GM19452 (cell line): ENCODE data around the gene ADAM10.

Source experiments
- ATAC-seq: cut with Tn5 transposase; IDR thresholded peaks from one replicate; pipeline ENCODE4 v1.9.1; 2021; ENCODE audit not compliant: unreplicated experiment

ADAM10 gene

DNA sequence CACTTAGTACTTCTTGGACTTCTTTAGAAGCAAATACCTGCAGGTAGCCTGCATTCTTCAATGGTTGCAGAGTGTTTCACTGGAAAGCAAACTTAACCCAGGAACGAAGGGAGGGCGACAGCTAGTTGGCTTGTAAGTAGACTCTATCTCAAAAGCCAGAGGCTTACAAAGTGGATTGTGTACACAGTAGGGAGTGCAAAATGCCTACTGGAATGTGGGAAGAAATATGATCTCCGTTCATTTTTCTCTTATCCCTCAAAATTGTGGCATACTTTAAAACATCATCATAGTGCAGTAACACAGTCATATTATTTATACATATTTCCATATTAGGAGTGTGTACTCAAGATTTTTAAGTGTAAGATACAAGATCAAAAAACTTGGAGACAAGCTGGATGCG lies 162.0 kb downstream of the ADAM10 start:
- ATAC-seq: no peak

DNA sequence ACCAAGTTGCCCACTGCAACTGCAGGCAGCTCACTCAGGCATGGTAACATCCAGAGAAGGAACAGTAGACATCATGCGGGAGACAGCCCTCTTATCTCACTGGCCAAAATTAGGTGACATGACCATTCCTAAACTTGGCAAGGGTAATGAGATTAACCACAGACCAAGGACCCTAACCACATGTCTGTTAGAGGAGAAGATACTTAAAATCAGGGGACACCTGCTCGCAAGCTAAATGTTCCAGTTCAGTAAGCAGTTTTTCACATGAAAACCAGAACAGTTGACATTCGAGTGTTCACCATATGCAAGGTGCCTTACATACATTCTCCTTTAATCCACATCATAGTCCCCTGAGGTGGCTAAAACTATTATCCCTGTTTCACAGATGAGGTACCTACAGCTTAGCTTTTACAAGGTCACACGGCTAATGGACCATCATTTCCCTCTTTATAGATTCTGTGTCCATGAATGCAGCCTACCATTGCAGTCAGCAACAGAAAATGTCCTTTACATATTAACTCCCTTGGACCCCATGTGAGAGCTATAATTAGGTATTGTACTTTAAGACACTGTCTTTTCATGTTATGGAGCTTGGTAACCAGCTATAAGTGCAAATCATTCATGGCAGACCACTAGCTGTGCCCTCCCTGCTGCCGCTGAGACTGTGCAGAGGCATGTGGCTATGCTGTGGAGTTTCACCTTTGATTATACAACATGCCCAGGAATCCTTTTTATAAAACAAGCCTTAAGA lies 163.6 kb downstream of the ADAM10 start:
- peak; percentile 63 for ATAC-seq

DNA sequence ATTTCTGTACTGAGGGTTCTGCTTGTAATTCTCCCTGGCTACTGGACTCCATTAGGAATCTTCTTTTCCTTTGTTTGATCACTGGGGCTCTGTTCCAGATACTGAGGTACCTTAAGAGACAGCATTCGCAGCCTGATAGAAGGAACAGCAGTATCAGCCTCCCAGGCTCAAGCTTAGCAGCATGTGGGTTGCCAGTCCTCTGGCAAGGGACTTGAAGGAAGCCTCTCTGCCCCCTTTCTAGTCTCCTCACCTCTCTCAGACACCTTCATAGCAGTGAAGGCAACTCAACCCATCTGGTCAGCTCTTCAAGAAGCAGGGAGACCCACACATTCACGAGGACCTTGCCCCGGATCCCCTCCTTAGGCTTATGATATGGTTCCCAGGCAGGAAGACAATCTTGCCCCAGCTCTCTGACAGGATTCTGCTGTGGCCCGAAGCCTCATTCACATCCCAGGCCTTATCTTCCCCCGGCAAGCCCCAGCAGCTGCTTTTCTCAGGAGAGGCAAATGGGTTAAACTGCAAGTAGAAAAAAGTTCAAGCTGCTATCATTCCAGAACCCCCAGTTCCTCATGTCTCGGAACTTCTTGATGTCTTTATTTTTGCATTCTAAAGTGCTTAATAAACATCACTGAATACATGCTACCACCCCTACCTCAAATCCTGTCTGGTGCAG lies 164.6 kb downstream of the ADAM10 start:
- ATAC-seq: no peak

DNA sequence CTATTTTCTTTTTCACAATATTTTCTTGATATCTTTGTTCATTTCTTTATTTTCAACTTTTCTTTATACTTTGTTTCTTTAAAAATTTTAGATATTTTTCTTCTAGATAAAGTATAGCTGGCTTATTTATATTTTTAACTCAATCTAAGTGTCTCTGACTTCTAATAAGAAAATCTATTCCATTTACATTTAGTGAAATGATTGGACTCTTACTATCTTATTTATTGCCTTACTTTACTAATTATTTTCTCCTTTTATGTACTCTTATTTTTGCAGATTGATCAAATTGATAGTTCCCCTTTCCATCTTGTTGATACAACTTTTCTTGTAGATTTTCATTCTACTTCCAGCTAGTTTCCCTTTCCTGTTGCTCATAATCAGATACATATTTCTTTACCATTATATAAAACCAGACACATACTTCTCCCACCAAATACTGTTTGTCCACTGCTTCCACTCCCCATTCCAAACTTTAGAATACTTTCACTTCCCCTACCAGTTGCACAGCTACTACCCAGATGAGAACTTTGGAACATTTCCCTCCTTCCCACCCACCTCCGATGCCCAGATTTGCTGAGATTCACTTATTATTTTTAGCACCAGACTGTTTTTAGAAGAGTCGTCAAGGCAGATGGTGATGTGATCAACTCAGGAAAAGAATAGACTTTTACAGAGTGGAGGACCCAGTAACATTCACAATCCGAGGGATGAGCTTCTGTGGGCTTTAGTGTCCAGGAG lies 166.2 kb downstream of the ADAM10 start:
- no peak for ATAC-seq

DNA sequence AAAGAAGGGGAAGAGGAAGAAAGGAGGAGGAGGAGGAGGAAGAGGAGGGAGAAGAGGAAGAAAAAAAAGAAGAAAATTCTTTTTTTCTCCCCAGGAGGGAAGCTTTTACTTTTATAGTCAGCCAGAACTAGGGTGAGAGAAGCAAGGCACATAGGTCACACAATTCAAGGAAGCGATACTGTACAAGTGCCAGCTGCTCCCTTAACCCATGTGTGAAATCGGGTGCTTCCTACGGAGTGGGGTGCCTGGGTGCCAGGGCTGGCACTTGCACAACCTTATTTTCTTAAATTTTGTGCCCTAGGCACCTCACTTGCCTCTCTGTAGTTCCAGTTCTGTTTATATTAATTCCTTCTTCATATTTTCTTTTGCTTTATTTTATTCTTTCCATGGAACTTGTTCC lies 167.3 kb downstream of the ADAM10 start:
- ATAC-seq: no peak

DNA sequence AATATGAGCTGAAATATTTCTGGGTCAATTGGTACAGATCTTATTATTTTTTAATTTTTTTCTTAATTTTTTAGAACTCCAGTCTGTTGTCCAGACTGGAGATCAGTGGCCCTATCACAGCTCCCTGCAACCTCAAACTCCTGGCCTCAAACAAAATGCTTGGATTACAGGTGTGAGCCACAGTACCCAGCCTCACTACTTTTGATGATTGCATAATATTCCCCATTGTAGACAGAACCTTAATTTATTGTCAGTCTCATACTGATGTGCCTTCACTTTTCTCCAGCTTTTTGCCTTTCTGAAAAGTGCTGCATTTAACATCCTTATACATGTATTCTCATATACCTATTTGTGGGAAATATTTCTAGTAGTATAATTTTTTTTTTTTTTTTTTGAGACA lies 172.8 kb downstream of the ADAM10 start:
- ATAC-seq: no peak

DNA sequence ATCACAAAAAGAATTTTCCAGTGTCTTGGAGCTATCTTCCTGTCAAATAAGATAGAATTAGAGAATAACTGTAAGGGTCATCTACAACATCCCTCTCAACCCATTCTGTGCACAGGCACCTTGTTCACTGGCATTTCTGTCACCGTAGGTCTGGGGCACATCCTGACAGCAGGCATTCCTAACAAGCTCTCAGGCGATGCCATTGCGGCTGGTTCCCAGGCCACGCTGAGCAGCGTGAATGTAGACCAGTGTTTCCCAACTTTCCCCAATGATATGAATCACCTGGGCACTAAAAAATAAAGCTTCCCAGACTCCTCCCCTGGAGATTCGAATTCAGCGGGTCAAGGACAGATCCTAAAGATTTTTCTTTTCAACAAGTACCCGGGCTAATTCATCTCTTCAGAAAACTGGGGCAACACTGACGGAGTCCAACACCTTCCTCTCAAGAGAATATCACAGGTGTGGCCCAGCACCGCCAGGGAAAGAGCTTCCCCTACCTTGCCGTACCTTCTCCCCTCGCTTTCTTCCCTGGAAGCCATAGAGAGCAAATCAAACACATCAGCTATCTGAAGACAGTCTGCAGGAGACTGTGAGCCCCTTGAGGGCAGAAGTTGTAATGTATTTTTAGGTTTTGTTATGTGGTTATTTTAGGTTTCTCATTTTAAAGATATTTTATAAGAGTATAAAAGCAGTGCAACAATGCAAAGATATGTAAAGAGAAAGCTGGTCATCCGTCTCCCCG lies 174.3 kb downstream of the ADAM10 start:
- ATAC-seq: no peak

DNA sequence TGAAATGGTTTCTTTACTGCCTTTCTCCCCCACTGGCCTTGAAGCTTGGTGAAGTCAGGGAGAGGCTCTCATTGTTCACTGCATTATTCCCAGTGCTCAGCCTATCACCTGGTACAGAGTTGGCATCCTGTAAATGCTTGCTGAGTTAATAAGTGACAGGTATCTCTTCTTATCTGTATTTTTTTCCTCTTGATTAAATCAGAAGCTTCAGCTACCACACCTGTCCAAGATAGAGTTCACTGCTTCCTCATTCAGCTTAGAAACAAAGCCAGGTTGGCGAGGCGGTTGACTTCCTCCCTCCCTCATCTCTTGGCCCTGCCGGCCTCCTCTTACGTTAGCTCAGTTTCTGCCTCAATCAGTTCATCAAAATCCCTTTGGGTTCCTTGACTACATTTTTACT lies 174.9 kb downstream of the ADAM10 start:
- no peak for ATAC-seq

DNA sequence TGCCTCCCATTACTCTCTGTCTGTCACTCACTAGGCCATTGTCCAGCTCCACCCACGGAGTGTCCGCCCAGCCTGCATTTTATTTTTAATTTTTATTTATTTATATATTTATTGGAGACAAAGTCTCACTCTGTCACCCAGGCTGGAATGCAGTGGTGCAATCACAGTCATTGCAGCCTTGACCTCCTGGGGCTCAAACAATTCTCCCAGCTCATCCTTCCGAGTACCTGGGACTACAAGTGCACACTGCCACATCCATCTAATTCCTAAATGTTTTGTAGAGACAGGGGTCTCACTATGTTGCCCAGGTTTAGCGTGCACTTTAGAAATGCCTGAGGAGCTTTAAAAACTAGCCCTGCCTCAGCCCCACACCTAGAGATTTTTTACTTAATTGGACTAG lies 176.2 kb downstream of the ADAM10 start:
- ATAC-seq: no peak

DNA sequence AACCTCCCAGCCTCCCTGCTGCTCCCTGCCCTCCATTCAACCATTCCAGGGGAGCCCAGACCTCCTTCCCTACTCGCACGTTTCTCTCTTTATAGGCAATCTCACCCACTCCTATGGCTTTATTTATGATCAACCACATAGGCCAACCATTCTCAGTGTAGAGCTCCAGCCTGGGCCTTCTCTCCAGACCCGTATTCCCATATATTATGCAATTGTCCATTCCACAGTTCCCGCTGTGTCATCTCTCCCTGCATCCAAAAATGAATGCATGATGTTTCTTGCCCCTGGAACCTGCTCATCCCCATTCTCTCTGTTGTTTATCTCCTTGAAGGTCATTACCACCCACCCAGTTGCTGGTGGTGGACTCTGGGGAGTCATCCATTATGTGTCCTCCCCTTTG lies 177.0 kb downstream of the ADAM10 start:
- ATAC-seq: no peak

DNA sequence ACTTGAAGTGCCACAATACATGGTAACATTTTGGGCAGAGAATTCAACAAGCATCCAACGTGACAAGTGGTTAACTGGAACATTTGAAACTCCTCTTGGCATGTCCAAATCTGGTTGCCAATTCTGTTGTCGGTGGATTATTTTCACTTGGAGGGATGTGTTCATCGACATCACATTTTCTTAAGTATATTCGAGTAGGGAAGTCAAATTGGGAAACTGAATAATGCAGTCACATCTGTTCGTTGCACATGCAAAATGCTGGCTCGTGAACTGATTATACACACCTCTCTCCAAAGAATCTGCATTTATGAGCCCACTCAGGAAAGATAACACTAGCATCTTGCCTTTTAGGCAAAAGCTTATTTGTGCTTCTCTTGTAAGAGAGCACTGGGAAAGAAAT lies 178.0 kb downstream of the ADAM10 start:
- ATAC-seq: no peak

DNA sequence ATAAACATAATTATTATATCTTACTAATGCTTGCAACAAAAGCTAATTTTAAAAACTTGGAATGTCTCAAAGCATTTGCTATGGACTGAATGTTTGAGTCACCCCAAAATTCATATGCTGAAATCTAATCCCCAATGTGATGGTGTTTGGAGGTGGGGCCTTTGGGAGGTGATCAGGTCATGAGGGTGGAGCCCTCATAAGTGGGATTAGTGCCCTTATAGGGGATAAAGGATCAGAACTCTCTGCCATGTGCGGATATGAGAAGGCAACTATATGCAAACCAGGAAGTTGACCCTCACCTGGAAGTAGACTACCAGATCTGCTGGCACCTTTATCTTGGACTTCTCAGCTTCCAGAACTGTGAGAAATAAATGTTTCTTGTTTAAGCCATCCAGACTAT lies 180.1 kb downstream of the ADAM10 start:
- no peak for ATAC-seq

DNA sequence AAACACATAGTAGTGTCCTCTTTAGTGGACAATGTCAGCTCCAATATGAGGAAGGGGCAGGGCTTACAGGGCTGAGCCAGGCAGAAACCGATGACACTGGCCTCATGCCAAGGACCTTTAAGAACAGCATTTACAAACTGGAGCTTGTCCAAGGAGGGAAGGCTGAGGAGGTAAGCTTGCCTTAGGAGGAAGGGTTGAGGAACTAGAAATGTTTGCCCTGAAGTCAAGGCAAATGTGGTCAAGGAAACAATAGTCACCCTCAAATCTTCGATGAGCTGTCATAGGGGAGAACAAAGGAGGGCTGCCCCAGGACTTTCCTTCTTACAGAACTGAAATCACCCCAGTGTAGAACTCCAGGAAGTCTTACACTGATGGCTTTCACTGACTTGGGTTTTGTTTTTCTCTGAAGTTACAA lies 181.3 kb downstream of the ADAM10 start:
- no peak for ATAC-seq

DNA sequence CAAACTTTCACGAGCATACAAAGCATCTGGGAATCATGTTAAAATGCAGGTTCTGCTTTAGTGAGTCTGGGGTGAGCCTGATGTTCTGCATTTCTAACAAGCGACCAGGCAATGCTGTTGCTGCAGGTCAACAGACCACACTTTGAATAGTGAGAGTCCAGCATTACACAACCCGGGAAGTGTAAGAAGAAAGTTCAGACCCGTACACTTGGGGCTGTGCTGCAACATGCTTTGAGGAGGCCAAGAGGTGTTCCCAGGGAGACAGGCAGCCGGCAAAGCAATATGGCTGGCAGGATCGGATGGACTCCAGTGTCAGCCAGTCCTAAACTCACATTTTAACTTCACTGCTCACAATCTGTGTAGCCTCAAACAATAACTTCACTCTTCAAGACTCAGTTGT lies 183.5 kb downstream of the ADAM10 start:
- ATAC-seq: no peak

DNA sequence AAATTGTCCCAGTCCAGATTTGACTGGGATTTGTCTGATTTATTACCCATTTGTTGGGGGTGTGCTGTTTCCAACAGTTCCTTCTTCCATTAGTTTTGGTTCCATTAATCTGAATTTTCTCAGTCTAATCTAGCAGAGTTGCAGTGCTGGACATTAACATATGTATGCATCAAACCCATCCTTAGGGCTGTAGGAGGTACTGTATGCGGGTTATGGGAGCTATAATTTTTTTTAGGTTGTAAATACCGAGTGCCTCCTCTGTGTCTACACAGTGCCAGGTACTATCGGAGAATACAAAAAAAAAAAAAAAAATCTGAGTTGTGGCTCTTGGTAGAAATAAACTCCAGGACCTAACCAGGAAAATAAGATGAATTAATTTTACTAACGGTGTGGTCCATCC lies 183.9 kb downstream of the ADAM10 start:
- no peak for ATAC-seq

DNA sequence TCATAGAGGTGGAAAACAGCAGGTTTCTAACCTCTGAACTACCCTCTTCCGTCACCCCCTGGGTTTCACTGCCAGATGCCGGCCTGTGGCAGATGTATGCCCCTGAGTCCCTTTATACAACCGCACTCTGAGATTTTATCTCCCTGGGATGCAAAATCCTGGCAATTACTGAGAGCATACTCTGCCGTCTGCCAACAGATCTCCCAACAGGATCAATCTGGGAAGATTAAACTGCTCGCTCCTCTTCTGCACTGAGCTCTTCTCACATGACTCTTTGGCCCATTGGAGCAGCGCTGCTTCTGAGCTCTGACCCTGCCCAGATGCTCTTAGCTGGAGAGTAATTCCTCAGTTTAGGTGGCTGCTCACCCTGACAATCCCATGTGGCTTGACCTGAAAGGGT lies 184.5 kb downstream of the ADAM10 start:
- ATAC-seq: no peak

DNA sequence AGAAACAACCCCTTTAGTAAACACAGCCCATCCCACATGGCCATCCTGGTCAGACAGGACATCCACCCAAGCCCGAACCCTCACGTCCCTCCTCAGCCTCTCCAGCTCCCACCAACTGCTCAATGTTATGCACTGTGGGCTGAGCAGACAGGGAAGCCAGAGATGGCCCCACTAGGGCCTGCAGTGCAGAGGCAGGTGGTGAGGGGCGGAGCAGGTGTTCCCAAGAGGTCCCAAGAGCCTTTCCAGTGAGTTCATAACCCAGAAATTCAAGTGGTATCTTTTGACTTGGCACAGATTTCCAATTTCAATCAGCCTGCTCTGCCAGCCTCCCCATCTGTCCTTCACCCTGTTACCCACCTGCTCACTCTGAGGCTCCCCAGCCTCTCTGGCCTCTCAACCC lies 187.4 kb downstream of the ADAM10 start:
- ATAC-seq: no peak

DNA sequence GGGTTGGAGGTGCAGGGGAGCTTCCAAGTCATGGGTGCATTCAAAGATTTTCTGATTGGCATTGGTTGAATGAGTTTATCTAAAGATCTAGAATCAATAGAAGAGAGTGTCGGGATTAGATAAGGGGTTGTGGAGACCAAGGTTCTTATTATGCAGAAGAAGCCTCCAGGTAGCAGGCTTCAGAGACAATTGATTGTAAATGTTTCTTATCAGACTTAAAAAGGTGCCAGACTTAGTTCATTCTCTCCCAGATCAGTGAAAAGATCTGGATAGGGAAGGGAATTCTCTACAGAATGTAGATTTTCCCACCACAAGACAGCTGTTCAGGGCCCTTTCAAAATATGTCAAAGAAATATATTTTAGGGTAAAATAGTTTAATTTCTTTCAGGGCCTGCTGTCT lies 188.2 kb downstream of the ADAM10 start:
- ATAC-seq: no peak

DNA sequence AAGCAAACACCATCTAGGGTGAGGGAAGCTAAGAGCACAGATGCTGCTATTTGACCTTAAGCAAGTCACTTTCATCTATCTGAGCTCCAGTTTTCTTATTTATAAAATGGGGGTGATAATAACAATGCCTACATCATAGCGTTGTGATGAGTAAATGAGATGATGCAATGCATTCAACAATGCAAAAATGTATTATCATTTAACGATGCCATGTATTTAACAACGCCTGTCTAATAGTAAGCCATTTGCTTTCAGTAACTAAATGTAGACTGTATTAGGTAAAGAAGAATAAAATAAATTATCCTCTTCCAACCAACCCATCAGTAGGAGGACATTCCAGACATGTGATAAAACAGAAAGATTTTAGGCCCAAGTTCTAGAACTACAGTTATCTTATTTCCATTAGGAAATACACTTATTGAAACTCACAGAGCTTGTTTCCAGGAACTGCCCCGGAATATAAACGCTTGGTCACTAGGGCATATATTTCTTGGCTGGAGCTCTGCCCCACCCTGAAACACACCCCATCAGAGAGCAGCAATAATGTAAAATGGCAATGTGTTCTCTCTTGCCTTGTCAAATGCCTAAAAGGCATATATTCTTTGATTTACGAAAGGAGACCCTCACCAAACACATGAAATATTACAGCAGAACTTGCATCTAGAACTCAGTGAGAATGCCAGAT lies 189.5 kb downstream of the ADAM10 start:
- no peak for ATAC-seq

DNA sequence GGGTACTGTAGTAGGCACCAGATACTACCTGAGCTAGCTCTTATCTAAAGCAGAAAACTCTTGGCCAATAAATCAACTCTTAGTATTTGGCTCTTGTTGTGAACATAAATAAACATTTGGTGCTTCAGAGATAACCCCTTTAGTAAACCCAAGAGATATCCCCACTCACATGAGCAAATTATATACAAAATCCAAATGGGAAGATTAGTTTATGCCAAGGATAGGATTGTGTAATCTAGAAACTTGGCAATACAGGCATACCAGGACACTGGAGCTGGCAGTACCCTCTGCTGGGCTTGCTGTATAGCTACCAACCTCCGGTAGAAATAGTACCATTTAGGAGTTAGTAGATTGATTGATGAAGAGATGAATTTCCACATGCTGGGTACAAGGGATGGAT lies 190.7 kb downstream of the ADAM10 start:
- no peak for ATAC-seq

DNA sequence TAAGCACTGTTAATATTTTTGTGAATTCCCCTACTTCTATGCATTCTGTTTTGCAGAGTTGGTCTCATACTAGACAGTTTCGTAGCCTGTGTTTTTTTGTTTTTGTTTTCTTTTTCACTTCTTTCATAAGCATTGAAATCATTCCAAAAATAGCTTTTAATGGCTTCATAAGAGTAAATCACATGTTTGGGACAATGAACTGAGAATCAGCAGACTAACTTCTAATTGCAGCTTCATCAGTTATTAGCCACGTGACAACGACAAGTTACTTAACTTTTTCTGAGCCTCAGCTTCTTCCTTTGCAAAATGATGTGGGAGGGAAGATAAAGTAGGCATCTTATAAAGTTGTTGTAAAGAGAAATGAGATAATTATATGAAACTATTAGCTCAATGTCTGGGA lies 193.0 kb downstream of the ADAM10 start:
- no peak for ATAC-seq
